NB4 (cell line): ENCODE results near the gene OSER1.

Experiments
- DNase-seq: peaks from one replicate; pipeline ENCODE4 v3.0.0; 2010; ENCODE audit warnings: low read depth
- H3K4me3 ChIP-seq: one replicate; pipeline ENCODE4 v1.5.1; 2011; ENCODE audit warnings: mild to moderate bottlenecking, low read depth, low read length, moderate library complexity
- MYC ChIP-seq: IDR thresholded peaks from 2 replicates; pipeline ENCODE4 v1.6.1; 2011; ENCODE audit warnings: low read depth, low read length
- POLR2A ChIP-seq: IDR thresholded peaks from 2 replicates; pipeline ENCODE4 v1.6.1; 2011; ENCODE audit warnings: mild to moderate bottlenecking; ENCODE audit not compliant: insufficient read length; ENCODE audit errors: extremely low read depth
- TF ChIP-seq, protein P1 (sequence below): IDR thresholded peaks from one replicate; pipeline ENCODE4 v1.5.1; 2012; ENCODE audit warnings: low read depth, low read length
- TF ChIP-seq, protein P2 (sequence below): IDR thresholded peaks from 2 replicates; pipeline ENCODE4 v1.6.1; 2011; ENCODE audit warnings: low read depth, low read length

The OSER1 gene

DNA sequence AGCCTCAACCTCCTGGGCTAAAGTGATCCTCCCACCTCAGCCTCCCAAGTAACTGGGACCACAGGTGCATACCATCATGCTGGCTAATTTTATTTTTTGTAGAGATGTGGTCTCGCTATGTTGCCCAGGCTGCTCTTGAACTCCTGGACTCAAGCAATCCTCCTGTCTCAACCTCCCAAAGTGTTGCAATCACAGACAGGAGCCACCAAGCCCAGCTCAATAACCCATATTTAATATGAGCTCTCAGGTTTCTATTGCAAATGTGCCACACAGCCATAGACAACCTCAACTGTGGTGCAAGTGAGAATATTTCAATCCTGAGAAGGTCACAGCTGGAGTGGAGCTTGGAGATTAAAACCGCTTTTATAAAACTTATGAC is 38.0 kb downstream of the OSER1 start:
- no peak overlapping the region for H3K4me3 ChIP-seq
- TF ChIP-seq, protein P1, sequence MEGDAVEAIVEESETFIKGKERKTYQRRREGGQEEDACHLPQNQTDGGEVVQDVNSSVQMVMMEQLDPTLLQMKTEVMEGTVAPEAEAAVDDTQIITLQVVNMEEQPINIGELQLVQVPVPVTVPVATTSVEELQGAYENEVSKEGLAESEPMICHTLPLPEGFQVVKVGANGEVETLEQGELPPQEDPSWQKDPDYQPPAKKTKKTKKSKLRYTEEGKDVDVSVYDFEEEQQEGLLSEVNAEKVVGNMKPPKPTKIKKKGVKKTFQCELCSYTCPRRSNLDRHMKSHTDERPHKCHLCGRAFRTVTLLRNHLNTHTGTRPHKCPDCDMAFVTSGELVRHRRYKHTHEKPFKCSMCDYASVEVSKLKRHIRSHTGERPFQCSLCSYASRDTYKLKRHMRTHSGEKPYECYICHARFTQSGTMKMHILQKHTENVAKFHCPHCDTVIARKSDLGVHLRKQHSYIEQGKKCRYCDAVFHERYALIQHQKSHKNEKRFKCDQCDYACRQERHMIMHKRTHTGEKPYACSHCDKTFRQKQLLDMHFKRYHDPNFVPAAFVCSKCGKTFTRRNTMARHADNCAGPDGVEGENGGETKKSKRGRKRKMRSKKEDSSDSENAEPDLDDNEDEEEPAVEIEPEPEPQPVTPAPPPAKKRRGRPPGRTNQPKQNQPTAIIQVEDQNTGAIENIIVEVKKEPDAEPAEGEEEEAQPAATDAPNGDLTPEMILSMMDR = no peak
- TF ChIP-seq, protein P2, sequence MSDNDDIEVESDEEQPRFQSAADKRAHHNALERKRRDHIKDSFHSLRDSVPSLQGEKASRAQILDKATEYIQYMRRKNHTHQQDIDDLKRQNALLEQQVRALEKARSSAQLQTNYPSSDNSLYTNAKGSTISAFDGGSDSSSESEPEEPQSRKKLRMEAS = no peak
- TF ChIP-seq POLR2A = no peak
- no peak for TF ChIP-seq MYC
- DNase-seq = no peak

- H3K4me3 ChIP-seq = no peak overlapping the region
- TF ChIP-seq, protein P1 = no peak
- no peak for TF ChIP-seq MYC
- TF ChIP-seq, protein P2 = no peak
- TF ChIP-seq POLR2A = no peak
- DNase-seq = no peak
Observed at GRCh38 chr20:44171775-44172571, 38.6 kb downstream of the OSER1 start.

GRCh38 chr20:44170816-44171410 is 39.7 kb downstream of the OSER1 start:
- TF ChIP-seq, protein P1 = no peak
- no peak for TF ChIP-seq MYC
- no peak for TF ChIP-seq POLR2A
- TF ChIP-seq, protein P2 = no peak
- no peak for DNase-seq
- H3K4me3 ChIP-seq = no peak overlapping the region

GRCh38 chr20:44167736-44168135 is 42.8 kb downstream of the OSER1 start:
- TF ChIP-seq, protein P1 = no peak
- no peak for TF ChIP-seq MYC
- no peak for TF ChIP-seq POLR2A
- TF ChIP-seq, protein P2 = no peak
- H3K4me3 ChIP-seq = no peak overlapping the region
- no peak for DNase-seq

GRCh38 chr20:44166477-44166876 is 44.1 kb downstream of the OSER1 start:
- DNase-seq = peak; percentile 43
- TF ChIP-seq, protein P2 = no peak
- TF ChIP-seq, protein P1 = no peak

More at GRCh38 chr20:44166477-44166876, 44.1 kb downstream of the OSER1 start:
- no peak overlapping the region for H3K4me3 ChIP-seq
